ENCODE results near the gene SEC24D.

GRCh38 chr4:118833192-118833820, 2.6 kb downstream of the SEC24D start:
- TF ChIP-seq CTCF (IDR thresholded peaks at IDR 0.05; ENCODE audit: low read length) (no peak), EZH2 (IDR thresholded peaks at IDR 0.05; ENCODE audit: borderline replicate concordance, low read length) (no peak)
